B cell (primary cell): Measurements from ENCODE around the gene KMT2C. TPM values are rescaled to one million over a fixed set of nuclear protein-coding genes. Genes with fewer than 3 reads are reported as not detected.
"Not testable (repeated sequence)": the region's sequence is repeated elsewhere in the genome, so short reads cannot be mapped to it uniquely, and the experiment has no call there.

Source experiments
- ATAC-seq: fragments of 200-7000 bp; cut with Tn5 transposase; one replicate; pipeline ENCODE4 v1.10.0; 2021; ENCODE audit warnings: low read depth, mild to moderate bottlenecking, moderate number of reproducible peaks, moderate library complexity
- CTCF ChIA-PET: fragments of 350-600 bp; sonication (Branson Sonifier 250); formaldehyde crosslinking; loops from one replicate; lab custom pipeline; 2021; ENCODE audit warnings: antibody characterized with exemption, inconsistent platforms; lab: Charles Lee
- POLR2A ChIA-PET: fragments of 350-600 bp; sonication (Branson Sonifier 250); formaldehyde crosslinking; loops from one replicate; lab custom pipeline; 2021; ENCODE audit warnings: antibody characterized with exemption; lab: Charles Lee
- DNase-seq: peaks from one replicate; pipeline ENCODE4 v3.0.0; 2013
- H2AFZ ChIP-seq: 2 replicates; pipeline ENCODE4 v1.6.1; 2012; ENCODE audit warnings: mild to moderate bottlenecking, low read depth, low read length; ENCODE audit not compliant: insufficient read depth, poor library complexity, severe bottlenecking
- H3K27ac ChIP-seq, 2 donors: 1 replicate in 1 of 2; 2 replicates in 1 of 2; pipeline ENCODE4 v1.5.1; 2012 to 2013; ENCODE audit warnings: low read length in 2 of 2, mild to moderate bottlenecking in 2 of 2, moderate library complexity in 1 of 2
- H3K27me3 ChIP-seq, 4 experiments: fragments of 200-600 bp in 1 of 4; sonication (generic) in 1 of 4; replicated peaks in 1 of 4; 1 replicate in 2 of 4; 2 replicates in 2 of 4; pipeline versions ENCODE4 v1.6.1 to v1.7.0; 2013 to 2016; ENCODE audit warnings: low read length in 3 of 4, mild to moderate bottlenecking in 2 of 4, mixed read lengths in 1 of 4, moderate library complexity in 1 of 4; ENCODE audit not compliant: insufficient read depth in 4 of 4, control insufficient read depth in 3 of 4; ENCODE audit errors: control extremely low read depth in 1 of 4
- H3K36me3 ChIP-seq, 2 experiments: replicated peaks in 1 of 2; 1 replicate in 1 of 2; 2 replicates in 1 of 2; pipeline versions ENCODE4 v1.6.1 to v1.7.1; 2013; ENCODE audit warnings: low read length in 1 of 2; ENCODE audit not compliant: insufficient read depth in 2 of 2, control insufficient read depth in 1 of 2; ENCODE audit errors: control extremely low read depth in 1 of 2, extremely low read depth in 1 of 2
- H3K4me1 ChIP-seq, 2 donors: fragments of 200-600 bp in 1 of 2; sonication (generic) in 1 of 2; 1 replicate in 1 of 2; 2 replicates in 1 of 2; pipeline versions ENCODE4 v1.5.1 to v1.6.1; 2013 to 2017; ENCODE audit warnings: low read length in 2 of 2; ENCODE audit not compliant: control insufficient read depth in 2 of 2, insufficient read depth in 2 of 2
- H3K4me2 ChIP-seq: replicated peaks from 2 replicates; pipeline ENCODE3; 2012; ENCODE audit warnings: mild to moderate bottlenecking, low read depth, low read length; ENCODE audit not compliant: poor library complexity, severe bottlenecking
- H3K4me3 ChIP-seq, 5 experiments: fragments of 200-600 bp in 1 of 5; sonication (generic) in 1 of 5; 1 replicate in 3 of 5; 2 replicates in 2 of 5; pipeline versions ENCODE4 v1.5.1 to v1.7.0; 2011 to 2016; ENCODE audit warnings: low read length in 4 of 5, mild to moderate bottlenecking in 4 of 5, low read depth in 2 of 5, control low read depth in 1 of 5, moderate library complexity in 1 of 5; ENCODE audit not compliant: insufficient read depth in 1 of 5; ENCODE audit errors: control extremely low read depth in 1 of 5, extremely low read depth in 1 of 5
- H3K79me2 ChIP-seq: fragments of 200-600 bp; sonication (generic); one replicate; pipeline ENCODE4 v1.6.0; 2016; ENCODE audit warnings: low read length; ENCODE audit not compliant: control insufficient read depth, insufficient read depth
- H3K9ac ChIP-seq: fragments of 200-600 bp; sonication (generic); 2 replicates; pipeline ENCODE4 v1.6.1; 2017; ENCODE audit warnings: mild to moderate bottlenecking, low read length, moderate library complexity
- H3K9me3 ChIP-seq, 3 donors: one replicate each; pipeline versions ENCODE4 v1.6.1 to v1.7.1; 2013; ENCODE audit warnings: low read length in 2 of 3; ENCODE audit not compliant: control insufficient read depth in 2 of 3, insufficient read depth in 1 of 3; ENCODE audit errors: control extremely low read depth in 1 of 3
- H4K20me1 ChIP-seq: 2 replicates; pipeline ENCODE4 v1.6.0; 2012; ENCODE audit warnings: mild to moderate bottlenecking, low read length; ENCODE audit not compliant: insufficient read depth, control insufficient read depth, poor library complexity, severe bottlenecking
- H3K27ac Mint-ChIP-seq: one replicate; pipeline ENCODE4 v1.8.0; 2021; ENCODE audit warnings: mixed read lengths
- H3K27me3 Mint-ChIP-seq: one replicate; pipeline ENCODE4 v1.8.0; 2021; ENCODE audit warnings: mixed read lengths
- H3K4me1 Mint-ChIP-seq: one replicate; pipeline ENCODE4 v1.8.0; 2021; ENCODE audit warnings: mixed read lengths
- H3K4me3 Mint-ChIP-seq: one replicate; pipeline ENCODE4 v1.8.0; 2021; ENCODE audit warnings: mixed read lengths
- H3K9me3 Mint-ChIP-seq: one replicate; pipeline ENCODE4 v1.8.0; 2022; ENCODE audit warnings: mixed read lengths; ENCODE audit not compliant: insufficient read depth
- EZH2 ChIP-seq: IDR thresholded peaks from 2 replicates; pipeline ENCODE4 v1.6.1; 2012; ENCODE audit warnings: borderline replicate concordance, low read depth, mild to moderate bottlenecking, moderate library complexity, low read length; ENCODE audit not compliant: insufficient read depth, poor library complexity, severe bottlenecking
- WGBS: methylation state at CpG from one replicate; pipeline ENCODE4 v1.1.5; 2013; ENCODE audit warnings: missing lambda C conversion rate; ENCODE audit not compliant: insufficient coverage; 5-methylcytosine and 5-hydroxymethylcytosine counted together
- intact Hi-C: fragments of 100-400 bp; cut with micrococcal nuclease; formaldehyde crosslinking; loops from one replicate; pipeline ENCODE4 v1.10.0; 2022
- polyA plus RNA-seq: library from polyadenylated mRNA; depleted of rRNA; stranded (reverse); fragments of >200 nt; gene quantifications from 2 replicates; pipeline ENCODE4 v1.2.3, GENCODE V29; 2012
- total RNA-seq, 2 donors: library from RNA; stranded (reverse); fragments of 120-200 nt in 1 of 2; gene quantifications; 1 replicate in 1 of 2; 2 replicates in 1 of 2; pipeline versions ENCODE4 v1.2.3 to v1.2.4, GENCODE V29; 2013 to 2022
- TF ChIP-seq, protein P1 (sequence below): fragments of 200-600 bp; IDR thresholded peaks from one replicate; pipeline ENCODE4 v1.8.0; 2022; ENCODE audit warnings: antibody characterized with exemption, mild to moderate bottlenecking

The KMT2C gene
- total and polyA plus RNA-seq, 2 donors (not counting 1 experiment from before 2014, with no cell fraction given): 14.9 to 171 TPM

DNA sequence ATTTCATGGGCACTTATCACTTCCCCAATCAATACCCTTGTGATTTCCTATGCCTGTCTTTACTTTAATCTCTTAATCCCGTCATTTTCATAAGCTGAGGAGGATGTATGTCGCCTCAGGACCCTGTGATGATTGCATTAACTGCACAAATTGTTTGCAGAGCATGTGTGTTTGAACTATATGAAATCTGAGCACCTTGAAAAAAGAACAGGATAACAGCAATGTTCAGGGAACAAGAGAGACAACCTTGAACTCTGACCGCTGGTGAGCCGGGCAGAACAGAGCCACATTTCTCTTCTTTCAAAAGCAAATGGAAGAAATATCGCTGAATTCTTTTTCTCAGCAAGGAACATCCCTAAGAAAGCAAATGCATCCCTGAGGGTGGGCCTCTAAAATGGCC is 84.1 kb downstream of the KMT2C start:
- H3K4me3 ChIP-seq, H3K4me1 ChIP-seq, H3K27ac Mint-ChIP-seq, H3K9ac ChIP-seq, H3K27me3 ChIP-seq, ATAC-seq, H2AFZ ChIP-seq, H3K27ac ChIP-seq, intact Hi-C loops, H3K4me2 ChIP-seq, DNase-seq, H3K27me3 Mint-ChIP-seq, POLR2A ChIA-PET, H3K4me3 Mint-ChIP-seq, CTCF ChIA-PET: not testable (repeated sequence)
- Histone ChIP-seq H3K9me3 (peaks cover 0 to 19% (median 8%) of the 10 kb centered on the region in 3 donors), H4K20me1 (peaks cover 16% of the 10 kb centered on the region), H3K36me3 (peaks cover 23 to 49% of the 10 kb centered on the region in 2 experiments), H3K79me2 (peaks cover 65% of the 10 kb centered on the region)
- 100% methylated on average over 4 of the region's 5 CpGs for WGBS
- Mint-ChIP-seq H3K4me1 (peaks cover 14% of the 10 kb centered on the region), H3K9me3 (peaks cover 10% of the 10 kb centered on the region)

DNA sequence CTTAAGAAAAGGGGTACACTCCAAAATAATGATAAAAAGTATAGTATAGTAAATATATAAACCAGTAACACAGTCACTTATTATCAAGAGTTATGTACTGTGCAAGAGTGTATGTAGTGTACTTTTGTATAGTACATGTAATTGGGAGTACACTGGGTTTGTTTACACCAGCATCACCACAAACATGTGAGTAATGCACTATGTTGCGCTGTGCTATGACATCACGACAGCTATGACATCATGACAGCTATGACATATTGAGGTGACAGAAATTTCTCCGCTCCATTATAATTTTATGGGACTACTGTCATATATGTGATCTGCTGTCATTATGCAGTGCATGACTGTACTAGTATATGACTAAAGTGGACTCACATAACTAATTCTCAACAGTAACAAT is 84.6 kb downstream of the KMT2C start:
- TF ChIP-seq, protein P1, sequence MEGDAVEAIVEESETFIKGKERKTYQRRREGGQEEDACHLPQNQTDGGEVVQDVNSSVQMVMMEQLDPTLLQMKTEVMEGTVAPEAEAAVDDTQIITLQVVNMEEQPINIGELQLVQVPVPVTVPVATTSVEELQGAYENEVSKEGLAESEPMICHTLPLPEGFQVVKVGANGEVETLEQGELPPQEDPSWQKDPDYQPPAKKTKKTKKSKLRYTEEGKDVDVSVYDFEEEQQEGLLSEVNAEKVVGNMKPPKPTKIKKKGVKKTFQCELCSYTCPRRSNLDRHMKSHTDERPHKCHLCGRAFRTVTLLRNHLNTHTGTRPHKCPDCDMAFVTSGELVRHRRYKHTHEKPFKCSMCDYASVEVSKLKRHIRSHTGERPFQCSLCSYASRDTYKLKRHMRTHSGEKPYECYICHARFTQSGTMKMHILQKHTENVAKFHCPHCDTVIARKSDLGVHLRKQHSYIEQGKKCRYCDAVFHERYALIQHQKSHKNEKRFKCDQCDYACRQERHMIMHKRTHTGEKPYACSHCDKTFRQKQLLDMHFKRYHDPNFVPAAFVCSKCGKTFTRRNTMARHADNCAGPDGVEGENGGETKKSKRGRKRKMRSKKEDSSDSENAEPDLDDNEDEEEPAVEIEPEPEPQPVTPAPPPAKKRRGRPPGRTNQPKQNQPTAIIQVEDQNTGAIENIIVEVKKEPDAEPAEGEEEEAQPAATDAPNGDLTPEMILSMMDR: no peak
- TF ChIP-seq EZH2: no peak
- peaks cover 3 to 5% of the 10 kb centered on the region in 2 donors for H3K4me1 ChIP-seq
- H3K4me2 ChIP-seq: no peak overlapping the region
- no peak overlapping the region for H3K4me3 ChIP-seq
- ChIA-PET CTCF (interaction anchor here (1.7 kb wide), 1 partner anchor 14 kb away, joined by 6 read pairs; no protein-coding TSS in a partner anchor), POLR2A (no interaction called here)
- Mint-ChIP-seq H3K9me3 (peaks cover 10% of the 10 kb centered on the region), H3K27me3 (no peaks in the 10 kb centered on the region), H3K27ac (no peak overlapping the region), H3K4me1 (peaks cover 15% of the 10 kb centered on the region), H3K4me3 (no peak overlapping the region)
- intact Hi-C loops: no loop called here
- no peak overlapping the region for H2AFZ ChIP-seq
- H3K9me3 ChIP-seq: peaks cover 0 to 21% (median 8%) of the 10 kb centered on the region in 3 donors
- no peak for ATAC-seq
- WGBS: no CpG with 5 or more reads among the region's 3 CpGs
- H3K36me3 ChIP-seq: peaks cover 23 to 49% of the 10 kb centered on the region in 2 experiments
- DNase-seq: no peak
- H3K79me2 ChIP-seq: peaks cover 69% of the 10 kb centered on the region
- no peak overlapping the region for H3K27ac ChIP-seq
- H3K9ac ChIP-seq: no peak overlapping the region
- H4K20me1 ChIP-seq: peaks cover 16% of the 10 kb centered on the region
- H3K27me3 ChIP-seq: no peaks in the 10 kb centered on the region
